ENCODE measurements around the gene ADISSP.

DNA sequence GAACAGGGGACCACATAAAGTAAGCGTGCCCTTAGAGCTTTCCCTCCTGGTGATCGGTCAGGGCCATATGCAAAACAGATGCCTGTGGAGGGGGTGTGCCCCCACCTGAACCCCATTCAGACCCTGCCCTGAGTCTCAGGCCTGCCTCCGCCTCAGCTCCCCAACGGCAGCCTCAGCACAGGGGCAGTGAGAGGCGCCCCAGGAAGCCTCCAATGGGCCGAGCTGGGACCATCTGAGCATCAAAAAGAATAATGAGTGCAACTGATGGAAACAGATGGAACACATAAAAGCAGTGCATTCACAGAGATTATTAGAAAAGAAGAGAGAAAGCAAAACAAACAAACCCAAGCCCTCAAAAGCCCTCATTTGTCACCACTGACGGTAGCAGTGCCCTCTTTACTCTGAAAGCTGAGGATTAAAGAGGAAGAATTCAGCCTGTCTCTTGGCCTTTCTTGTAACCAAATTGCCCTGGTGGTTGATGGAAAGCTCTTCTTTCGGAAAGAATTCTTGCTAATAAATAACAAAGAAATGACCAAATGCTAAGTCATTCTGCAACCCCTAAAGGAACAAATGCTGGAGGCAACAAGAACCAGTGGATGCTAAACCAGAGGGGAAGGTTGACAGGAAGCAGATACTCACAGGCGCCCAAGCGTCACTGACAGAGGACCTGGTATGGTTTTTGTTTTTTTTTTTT is 6.8 kb downstream of the ADISSP start:
- TF ChIP-seq POLR2A (IDR thresholded peaks at IDR 0.05) = no peak
- TF ChIP-seq, protein P1, sequence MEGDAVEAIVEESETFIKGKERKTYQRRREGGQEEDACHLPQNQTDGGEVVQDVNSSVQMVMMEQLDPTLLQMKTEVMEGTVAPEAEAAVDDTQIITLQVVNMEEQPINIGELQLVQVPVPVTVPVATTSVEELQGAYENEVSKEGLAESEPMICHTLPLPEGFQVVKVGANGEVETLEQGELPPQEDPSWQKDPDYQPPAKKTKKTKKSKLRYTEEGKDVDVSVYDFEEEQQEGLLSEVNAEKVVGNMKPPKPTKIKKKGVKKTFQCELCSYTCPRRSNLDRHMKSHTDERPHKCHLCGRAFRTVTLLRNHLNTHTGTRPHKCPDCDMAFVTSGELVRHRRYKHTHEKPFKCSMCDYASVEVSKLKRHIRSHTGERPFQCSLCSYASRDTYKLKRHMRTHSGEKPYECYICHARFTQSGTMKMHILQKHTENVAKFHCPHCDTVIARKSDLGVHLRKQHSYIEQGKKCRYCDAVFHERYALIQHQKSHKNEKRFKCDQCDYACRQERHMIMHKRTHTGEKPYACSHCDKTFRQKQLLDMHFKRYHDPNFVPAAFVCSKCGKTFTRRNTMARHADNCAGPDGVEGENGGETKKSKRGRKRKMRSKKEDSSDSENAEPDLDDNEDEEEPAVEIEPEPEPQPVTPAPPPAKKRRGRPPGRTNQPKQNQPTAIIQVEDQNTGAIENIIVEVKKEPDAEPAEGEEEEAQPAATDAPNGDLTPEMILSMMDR (IDR thresholded peaks at IDR 0.05) = no peak

Data from thyroid gland (tissue), 4 donors.